Hematopoietic multipotent progenitor cell (in vitro differentiated cells): ENCODE results near the gene DCAF12L2. TPM values are rescaled to one million over a fixed set of nuclear protein-coding genes. Genes with fewer than 3 reads are reported as not detected.
"Not testable (repeated sequence)": the region's sequence is repeated elsewhere in the genome, so short reads cannot be mapped to it uniquely, and the experiment has no call there.

Experiments
- DNase-seq, 3 donors: peaks; one replicate each; pipeline ENCODE4 v3.0.0-alpha.2; 2011 to 2015; ENCODE audit warnings: low read depth in 2 of 3, low spot score in 2 of 3
- total RNA-seq: library from RNA; depleted of rRNA; stranded (reverse); fragments of >200 nt; gene quantifications from one replicate; pipeline ENCODE4 v1.2.3, GENCODE V29; 2012

DCAF12L2 gene
- 0.27 TPM for total RNA-seq

DNA sequence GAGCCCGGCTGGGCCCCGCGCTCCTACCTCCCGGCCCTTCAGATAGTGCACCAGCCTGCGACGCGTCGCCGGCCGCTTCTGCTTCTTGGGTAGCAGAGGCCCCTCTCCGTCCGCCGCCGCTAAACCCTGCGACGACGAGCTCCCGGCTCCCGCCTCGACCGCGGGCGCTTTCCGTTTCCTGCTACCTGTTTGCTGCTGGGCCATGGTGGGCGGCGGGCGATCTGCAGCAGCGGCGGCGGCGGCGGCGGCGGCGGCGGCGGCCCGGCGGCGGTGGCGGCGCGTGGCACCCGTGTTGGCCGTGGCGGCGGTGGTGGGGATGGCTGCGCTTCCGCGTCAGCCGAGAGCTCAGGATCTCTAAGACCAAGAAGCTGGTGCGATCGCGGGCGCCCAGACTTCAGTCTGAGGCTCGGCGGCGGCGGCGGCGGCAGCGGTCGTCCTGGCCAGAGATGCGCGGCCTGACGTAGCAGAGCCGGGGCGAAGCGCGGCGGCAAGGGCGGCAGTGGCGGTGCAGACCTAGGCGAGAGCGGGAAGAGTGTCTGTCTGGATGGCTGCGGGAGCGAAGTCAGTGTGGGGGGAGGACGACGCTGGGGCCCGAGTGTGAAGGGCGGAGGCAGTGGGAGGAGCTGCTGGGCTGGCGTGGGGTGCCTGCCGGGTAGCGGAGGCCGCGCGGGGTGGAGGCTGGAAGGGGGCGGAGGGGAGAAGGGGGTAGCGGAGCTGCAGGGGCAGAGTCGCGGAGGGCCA lies at the start of gene DCAF12L2:
TSS of gene DCAF12L2 (minus strand) at position 569 of the 741 bp plus-strand sequence. CDS start at position 204, 365 bp downstream.
- peak in 2 of 3 donors; percentile 3 to 14 for DNase-seq

DNA sequence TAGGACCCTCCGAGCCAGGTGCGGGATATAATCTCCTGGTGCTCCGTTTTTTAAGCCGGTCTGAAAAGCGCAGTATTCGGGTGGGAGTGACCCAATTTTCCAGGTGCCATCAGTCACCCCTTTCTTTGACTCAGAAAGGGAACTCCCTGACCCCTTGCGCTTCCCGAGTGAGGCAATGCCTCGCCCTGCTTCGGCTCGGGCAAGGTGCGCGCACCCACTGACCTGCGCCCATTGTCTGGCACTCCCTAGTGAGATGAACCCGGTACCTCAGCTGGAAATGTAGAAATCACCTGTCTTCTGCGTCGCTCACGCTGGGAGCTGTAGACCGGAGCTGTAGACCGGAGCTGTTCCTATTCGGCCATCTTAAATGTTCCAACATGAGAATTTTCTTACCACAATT lies 24.8 kb upstream of the DCAF12L2 start:
- not testable (repeated sequence) for DNase-seq

DNA sequence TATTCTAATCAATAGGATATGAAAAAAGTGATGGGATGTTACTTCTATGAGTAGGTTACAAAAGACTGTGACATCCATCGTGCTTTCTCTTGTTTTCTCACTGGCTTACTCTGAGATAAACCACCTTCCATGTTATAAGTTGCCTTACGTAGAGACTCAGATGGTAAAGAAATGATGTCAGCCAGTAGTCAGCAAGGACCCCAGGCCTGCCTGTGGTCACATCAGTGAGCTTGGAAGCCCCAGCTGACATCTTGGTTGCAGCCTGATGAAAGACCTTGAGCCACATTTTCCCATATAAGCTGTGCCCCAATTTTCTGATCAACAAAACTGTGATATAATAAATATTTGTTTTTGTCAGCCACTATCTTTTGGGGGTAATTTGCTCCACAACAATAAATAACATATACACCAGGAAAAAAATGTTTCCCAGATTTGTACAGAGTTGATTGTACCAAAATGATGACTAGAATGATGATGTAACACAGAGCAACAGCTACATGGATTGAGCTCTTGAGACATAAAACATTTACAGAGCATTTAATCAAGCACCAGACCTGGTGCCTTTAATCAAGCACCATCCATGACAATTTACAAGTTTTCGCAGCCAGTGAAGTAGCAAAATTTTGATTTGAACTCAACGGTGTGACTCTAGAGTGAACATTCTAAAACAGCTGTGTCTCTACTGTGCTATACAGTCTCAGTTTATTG lies 11.2 kb upstream of the DCAF12L2 start:
- DNase-seq, result no peak

DNA sequence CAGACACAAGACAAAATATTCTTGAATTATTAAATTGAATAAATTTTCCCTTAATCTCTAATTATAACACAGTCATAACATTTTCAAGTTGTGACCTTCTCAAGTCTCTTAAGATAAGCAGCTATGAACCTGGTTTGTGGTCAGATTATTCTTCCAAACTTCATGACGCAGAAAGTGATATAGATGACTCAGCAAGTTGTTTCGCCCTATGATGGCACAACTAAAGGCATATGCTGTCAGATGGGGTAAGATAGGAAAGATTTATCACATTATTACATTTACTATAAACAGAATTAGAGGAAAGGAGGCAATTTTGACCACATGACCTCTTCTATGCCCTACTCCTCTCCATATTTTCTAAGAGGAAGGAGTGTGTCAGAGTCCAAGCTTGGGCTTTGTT lies 4.6 kb upstream of the DCAF12L2 start:
- DNase-seq, result peak in 2 of 3 donors; percentile 36 to 61

DNA sequence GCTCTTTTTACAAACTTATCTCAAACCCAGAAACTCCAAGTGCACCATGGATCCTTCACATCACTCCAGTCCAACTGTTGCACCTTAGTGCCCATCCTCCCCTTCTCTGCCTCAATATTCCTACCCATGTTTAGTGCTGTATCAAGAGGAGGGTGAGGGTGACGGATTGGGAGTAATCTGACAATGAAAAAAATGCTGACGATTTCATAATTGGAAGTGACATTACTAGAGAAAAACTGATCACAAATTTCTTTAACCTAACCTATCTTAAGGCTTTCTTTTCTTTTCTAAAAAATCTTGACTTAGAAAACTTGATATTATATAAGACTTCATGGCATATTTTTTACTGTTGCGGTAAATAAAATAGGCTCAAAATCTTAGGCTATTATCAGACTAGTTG lies 1.5 kb upstream of the DCAF12L2 start:
- DNase-seq, result no peak

DNA sequence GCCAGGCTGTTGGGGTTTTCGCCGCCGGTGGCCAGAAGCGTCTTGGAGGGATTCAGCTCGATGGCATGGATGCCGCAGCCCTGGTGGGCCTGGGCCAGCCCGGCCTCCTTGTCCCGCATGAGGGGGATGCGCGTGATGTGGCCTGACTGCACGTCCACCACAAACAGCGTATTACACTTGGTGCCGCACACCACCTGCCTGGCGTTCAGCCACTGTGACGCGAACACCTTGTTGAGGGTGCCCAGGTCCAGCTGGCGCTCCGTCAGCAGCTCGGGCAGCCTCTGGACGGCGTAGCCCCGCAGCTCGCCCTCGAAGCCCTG lies 728 bp downstream of the DCAF12L2 start:
- no peak for DNase-seq

DNA sequence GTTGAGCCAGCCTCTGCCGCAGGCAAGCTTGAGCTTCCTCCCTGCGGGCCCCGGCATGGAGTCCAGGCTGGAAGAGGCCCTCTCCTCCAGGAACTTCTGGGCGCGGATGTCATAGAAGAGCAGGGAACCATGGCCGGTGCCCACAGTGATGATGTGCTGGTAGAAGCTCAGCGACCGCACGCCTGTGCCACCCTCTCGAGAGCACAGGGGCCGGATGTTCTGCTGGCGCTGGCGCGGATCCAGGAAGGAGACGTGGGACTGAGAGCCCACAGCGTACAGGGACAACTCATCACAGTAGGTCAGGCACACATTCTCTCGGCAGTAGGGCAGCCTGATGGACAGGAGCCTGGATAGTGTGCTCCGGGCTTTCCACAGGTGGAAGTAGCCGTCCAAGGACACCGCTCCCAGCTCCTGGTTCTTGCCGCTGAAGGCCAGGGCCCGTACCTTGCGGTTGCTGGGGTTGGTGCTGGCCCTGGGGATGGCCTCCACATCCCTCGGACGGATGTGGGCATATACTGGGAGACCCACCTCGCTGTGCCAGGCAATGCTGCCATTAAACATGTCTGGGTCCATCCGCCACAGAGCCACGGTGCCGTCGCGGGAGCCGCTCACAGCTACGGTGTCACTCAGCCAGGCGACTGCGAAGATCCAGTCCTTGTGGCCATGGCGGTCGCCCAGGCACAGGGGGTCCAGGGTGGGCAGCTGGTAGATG lies 1.2 kb downstream of the DCAF12L2 start:
- DNase-seq, result no peak

DNA sequence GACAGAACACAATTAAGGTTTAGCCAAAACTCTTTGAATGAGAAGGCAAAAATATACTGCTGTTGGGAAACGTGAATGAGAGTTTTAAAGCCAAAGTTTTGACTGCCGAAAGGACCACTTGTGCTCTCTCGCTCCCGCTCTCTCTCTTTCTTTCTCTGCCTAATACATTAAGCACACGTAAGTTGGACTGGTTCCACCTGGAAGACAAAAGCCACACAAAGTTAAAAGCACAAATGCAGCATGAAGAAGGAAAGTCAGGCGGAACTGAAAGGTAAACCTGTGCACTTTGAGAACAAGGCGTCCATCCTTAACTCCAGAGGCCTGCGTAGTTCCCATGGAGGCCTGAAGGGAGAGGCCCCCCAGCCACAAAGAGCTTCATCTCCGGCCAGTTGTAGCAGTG lies 1.9 kb downstream of the DCAF12L2 start:
- DNase-seq, result no peak

DNA sequence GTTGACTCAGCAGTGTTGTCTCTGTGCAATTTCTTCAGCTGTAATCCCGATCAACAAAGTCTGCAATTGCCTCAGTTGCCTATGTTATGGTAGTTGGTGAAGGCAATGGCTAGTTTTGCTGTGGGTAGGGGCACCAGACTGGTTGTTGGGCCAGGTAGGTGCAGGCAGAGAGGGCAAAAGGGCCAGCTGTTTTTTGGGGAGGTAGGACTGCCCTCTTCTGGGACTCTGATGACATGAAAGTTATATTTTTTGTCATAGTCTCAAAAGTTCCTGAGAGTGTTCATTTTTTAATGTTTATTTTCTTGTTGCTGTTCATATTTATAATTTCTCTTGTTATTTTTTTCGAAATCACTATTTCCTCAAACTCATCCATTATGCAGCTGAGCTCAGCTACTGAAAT lies 25.1 kb downstream of the DCAF12L2 start:
- no peak for DNase-seq

DNA sequence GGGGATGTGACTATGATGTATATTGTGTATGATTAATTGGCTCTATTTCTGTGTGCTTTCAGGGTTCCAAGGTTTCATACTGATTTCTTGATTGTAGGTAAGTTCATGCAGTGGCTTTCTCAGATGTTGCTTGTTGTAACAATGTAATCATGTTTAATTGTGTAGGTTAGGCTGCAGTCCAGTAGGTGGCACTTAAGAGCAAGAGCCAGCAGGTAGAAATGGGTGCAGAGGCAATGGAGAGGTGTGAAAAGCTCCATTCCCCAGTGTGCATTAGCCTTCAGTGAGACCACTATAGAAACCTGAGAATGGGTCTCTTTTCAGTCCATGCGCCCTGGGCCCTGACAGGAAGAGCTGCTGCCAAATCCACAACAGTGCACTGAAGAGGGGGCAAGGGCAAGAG lies 28.2 kb downstream of the DCAF12L2 start:
- peak in 1 of 3 donors; percentile 2 for DNase-seq

DNA sequence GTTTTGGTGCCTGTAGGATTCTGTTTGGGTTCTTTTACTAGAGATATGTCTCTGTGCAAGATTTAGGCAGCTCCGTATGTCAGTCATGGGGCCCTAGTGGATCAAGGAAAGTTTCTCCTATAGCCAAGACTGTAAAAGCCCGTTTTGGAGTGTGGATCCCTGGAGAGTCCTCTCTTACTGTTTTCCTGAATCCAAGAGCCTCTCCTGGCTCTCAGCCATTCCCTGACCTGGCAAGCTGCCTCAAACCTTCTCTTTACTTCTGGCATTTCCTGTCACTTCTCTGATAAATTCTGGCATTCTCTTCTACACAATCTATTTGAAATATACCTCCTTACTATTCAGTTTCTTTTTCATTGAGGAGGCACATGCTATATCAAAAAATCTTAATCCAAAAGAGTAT lies 41.4 kb downstream of the DCAF12L2 start:
- DNase-seq, result no peak
